ENCODE data around the gene SERAC1. TPM values are rescaled to one million over a fixed set of nuclear protein-coding genes. Genes with fewer than 3 reads are reported as not detected.

The SERAC1 gene
- total RNA-seq, 4 donors from 2014 or later, result 18.4 to 27.1 (median 20.5) TPM

- H3K4me1 ChIP-seq, result peaks cover 0 to 37% (median 29%) of the 10 kb centered on the region in 4 donors
- H3K27ac ChIP-seq (replicated peaks in 1 of 4), result no peak overlapping the region
- DNase-seq (ENCODE audit: extremely low spot score), result no peak
- no peaks in the 10 kb centered on the region for H3K27me3 ChIP-seq
- WGBS, result 83% methylated on average over 2 of the region's 2 CpGs
- peaks cover 0 to 29% (median 11%) of the 10 kb centered on the region in 4 donors for H3K36me3 ChIP-seq
- H3K9me3 ChIP-seq, result no peaks in the 10 kb centered on the region
- intact Hi-C loops (cut with DNase I), result no loop called here
- no peak overlapping the region for H3K4me3 ChIP-seq
- TF ChIP-seq POLR2AphosphoS5 (IDR thresholded peaks at IDR 0.05) (no peak), POLR2A (IDR thresholded peaks at IDR 0.05; ENCODE audit: low read depth) (no peak), EP300 (IDR thresholded peaks at IDR 0.05) (no peak), CTCF (IDR thresholded peaks at IDR 0.05) (no peak)
These were observed 9.9 kb downstream of the SERAC1 start for GRCh38 chr6:158158123-158158522.

- H3K27ac ChIP-seq (replicated peaks in 1 of 4), result no peak overlapping the region
- intact Hi-C loops (cut with DNase I), result no loop called here
- H3K27me3 ChIP-seq, result no peaks in the 10 kb centered on the region
- TF ChIP-seq POLR2A (IDR thresholded peaks at IDR 0.05; ENCODE audit: low read depth), result no peak
- TF ChIP-seq CTCF (IDR thresholded peaks at IDR 0.05), result no peak
- TF ChIP-seq POLR2AphosphoS5 (IDR thresholded peaks at IDR 0.05), result no peak
- TF ChIP-seq EP300 (IDR thresholded peaks at IDR 0.05), result no peak
- 89% methylated on average over 5 of the region's 5 CpGs for WGBS
- peaks cover 0 to 34% (median 11%) of the 10 kb centered on the region in 4 donors for H3K36me3 ChIP-seq
- no peaks in the 10 kb centered on the region for H3K9me3 ChIP-seq
- peaks cover 0 to 37% (median 29%) of the 10 kb centered on the region in 4 donors for H3K4me1 ChIP-seq
- DNase-seq (ENCODE audit: extremely low spot score), result no peak
- H3K4me3 ChIP-seq, result no peak overlapping the region
These were observed 10.8 kb downstream of the SERAC1 start for GRCh38 chr6:158157064-158157764.

- TF ChIP-seq POLR2AphosphoS5 (IDR thresholded peaks at IDR 0.05) (no peak), EP300 (IDR thresholded peaks at IDR 0.05) (no peak), POLR2A (IDR thresholded peaks at IDR 0.05; ENCODE audit: low read depth) (no peak), CTCF (IDR thresholded peaks at IDR 0.05) (no peak)
- no peak overlapping the region for H3K4me3 ChIP-seq
- no peak for DNase-seq (ENCODE audit: extremely low spot score)
- H3K27ac ChIP-seq (replicated peaks in 1 of 4), result no peak overlapping the region
- peaks cover 0 to 51% (median 15%) of the 10 kb centered on the region in 4 donors for H3K36me3 ChIP-seq
- intact Hi-C loops (cut with DNase I), result no loop called here
- peaks cover 0 to 20% (median 15%) of the 10 kb centered on the region in 4 donors for H3K4me1 ChIP-seq
- WGBS, result 93% methylated on average over 8 of the region's 8 CpGs
- no peaks in the 10 kb centered on the region for H3K9me3 ChIP-seq
- H3K27me3 ChIP-seq, result no peaks in the 10 kb centered on the region
These were observed 13.2 kb downstream of the SERAC1 start for GRCh38 chr6:158154816-158155215.

GRCh38 chr6:158153576-158153975, 14.5 kb downstream of the SERAC1 start:
- TF ChIP-seq POLR2AphosphoS5 (IDR thresholded peaks at IDR 0.05) (no peak), POLR2A (IDR thresholded peaks at IDR 0.05; ENCODE audit: low read depth) (no peak), CTCF (IDR thresholded peaks at IDR 0.05) (no peak), EP300 (IDR thresholded peaks at IDR 0.05) (no peak)
- H3K36me3 ChIP-seq, result peaks cover 0 to 62% (median 20%) of the 10 kb centered on the region in 4 donors
- intact Hi-C loops (cut with DNase I), result no loop called here
- peaks cover 0 to 8% (median 4%) of the 10 kb centered on the region in 4 donors for H3K4me1 ChIP-seq
- H3K27ac ChIP-seq (replicated peaks in 1 of 4), result no peak overlapping the region
- no peak overlapping the region for H3K4me3 ChIP-seq
- 91% methylated on average over 3 of the region's 3 CpGs for WGBS
- DNase-seq (ENCODE audit: extremely low spot score), result no peak
- no peaks in the 10 kb centered on the region for H3K9me3 ChIP-seq
- H3K27me3 ChIP-seq, result no peaks in the 10 kb centered on the region

Measured in esophagus muscularis mucosa (tissue), 4 donors.